Measurements from ENCODE around the gene PRDM7.

The PRDM7 gene

GRCh38 chr16:90054554-90054953 lies 22.6 kb downstream of the PRDM7 start:
- ATAC-seq (ENCODE audit: low read depth) (no peak), DNase-seq (ENCODE audit: low spot score) (no peak)
- H3K36me3 ChIP-seq (ENCODE audit: low read depth) = no peaks in the 10 kb centered on the region
- no peak overlapping the region for H3K27ac ChIP-seq (ENCODE audit: poor library complexity, severe bottlenecking)
- peaks cover 9% of the 10 kb centered on the region for H3K9me3 ChIP-seq (ENCODE audit: severe bottlenecking)
- H3K4me3 ChIP-seq (ENCODE audit: severe bottlenecking) = no peak overlapping the region
- no peak for TF ChIP-seq CTCF (IDR thresholded peaks at IDR 0.05; ENCODE audit: poor library complexity, severe bottlenecking)
- H3K27me3 ChIP-seq (ENCODE audit: insufficient read depth, poor library complexity, severe bottlenecking) = no peaks in the 10 kb centered on the region
- H3K4me1 ChIP-seq (ENCODE audit: insufficient read depth, poor library complexity, severe bottlenecking) = peaks cover 10% of the 10 kb centered on the region

- DNase-seq (ENCODE audit: low spot score) (no peak), ATAC-seq (ENCODE audit: low read depth) (no peak)
- Histone ChIP-seq H3K36me3 (ENCODE audit: low read depth) (no peaks in the 10 kb centered on the region), H3K27ac (ENCODE audit: poor library complexity, severe bottlenecking) (no peak overlapping the region), H3K27me3 (ENCODE audit: insufficient read depth, poor library complexity, severe bottlenecking) (no peaks in the 10 kb centered on the region), H3K4me1 (ENCODE audit: insufficient read depth, poor library complexity, severe bottlenecking) (peaks cover 10% of the 10 kb centered on the region), H3K4me3 (ENCODE audit: severe bottlenecking) (no peak overlapping the region), H3K9me3 (ENCODE audit: severe bottlenecking) (peaks cover 9% of the 10 kb centered on the region)
- no peak for TF ChIP-seq CTCF (IDR thresholded peaks at IDR 0.05; ENCODE audit: poor library complexity, severe bottlenecking)
Measured at GRCh38 chr16:90053902-90054500, 23.1 kb downstream of the PRDM7 start.

- no peak overlapping the region for H3K4me3 ChIP-seq (ENCODE audit: severe bottlenecking)
- no peaks in the 10 kb centered on the region for H3K27me3 ChIP-seq (ENCODE audit: insufficient read depth, poor library complexity, severe bottlenecking)
- peaks cover 4% of the 10 kb centered on the region for H3K9me3 ChIP-seq (ENCODE audit: severe bottlenecking)
- H3K36me3 ChIP-seq (ENCODE audit: low read depth) = no peaks in the 10 kb centered on the region
- no peak overlapping the region for H3K27ac ChIP-seq (ENCODE audit: poor library complexity, severe bottlenecking)
- H3K4me1 ChIP-seq (ENCODE audit: insufficient read depth, poor library complexity, severe bottlenecking) = peaks cover 7% of the 10 kb centered on the region
- DNase-seq (ENCODE audit: low spot score) (no peak), ATAC-seq (ENCODE audit: low read depth) (no peak)
- no peak for TF ChIP-seq CTCF (IDR thresholded peaks at IDR 0.05; ENCODE audit: poor library complexity, severe bottlenecking)
Measured at GRCh38 chr16:90050969-90051368, 26.2 kb downstream of the PRDM7 start.

GRCh38 chr16:90048737-90049330 lies 28.3 kb downstream of the PRDM7 start:
- Histone ChIP-seq H3K4me3 (ENCODE audit: severe bottlenecking) (no peak overlapping the region), H3K9me3 (ENCODE audit: severe bottlenecking) (no peaks in the 10 kb centered on the region), H3K4me1 (ENCODE audit: insufficient read depth, poor library complexity, severe bottlenecking) (peaks cover 14% of the 10 kb centered on the region), H3K36me3 (ENCODE audit: low read depth) (no peaks in the 10 kb centered on the region), H3K27ac (ENCODE audit: poor library complexity, severe bottlenecking) (no peak overlapping the region), H3K27me3 (ENCODE audit: insufficient read depth, poor library complexity, severe bottlenecking) (no peaks in the 10 kb centered on the region)
- TF ChIP-seq CTCF (IDR thresholded peaks at IDR 0.05; ENCODE audit: poor library complexity, severe bottlenecking) = no peak
- ATAC-seq (ENCODE audit: low read depth) (no peak), DNase-seq (ENCODE audit: low spot score) (no peak)

- Histone ChIP-seq H3K27me3 (ENCODE audit: insufficient read depth, poor library complexity, severe bottlenecking) (no peaks in the 10 kb centered on the region), H3K9me3 (ENCODE audit: severe bottlenecking) (no peaks in the 10 kb centered on the region), H3K4me3 (ENCODE audit: severe bottlenecking) (no peak overlapping the region), H3K36me3 (ENCODE audit: low read depth) (no peaks in the 10 kb centered on the region; the same call in 1 of the 2 replicates), H3K27ac (ENCODE audit: poor library complexity, severe bottlenecking) (no peak overlapping the region), H3K4me1 (ENCODE audit: insufficient read depth, poor library complexity, severe bottlenecking) (peaks cover 19% of the 10 kb centered on the region)
- ATAC-seq (ENCODE audit: low read depth) (no peak), DNase-seq (ENCODE audit: low spot score) (no peak)
- no peak for TF ChIP-seq CTCF (IDR thresholded peaks at IDR 0.05; ENCODE audit: poor library complexity, severe bottlenecking)
Measured at GRCh38 chr16:90048347-90048722, 28.8 kb downstream of the PRDM7 start.

Measured in RWPE2 (cell line).